HepG2 (cell line): ENCODE measurements around the gene SEZ6. TPM values are rescaled to one million over a fixed set of nuclear protein-coding genes. Genes with fewer than 3 reads are reported as not detected.

ENCODE experiments used
- ARNT ChIP-seq: fragments of 450-650 bp; IDR thresholded peaks from 2 replicates; pipeline ENCODE4 v1.6.1; 2017
- CBX2 ChIP-seq, 2 experiments: fragments of 200-600 bp in 1 of 2; sonication (generic); formaldehyde crosslinking in 1 of 2; IDR thresholded peaks; 2 replicates each; pipeline versions ENCODE4 v1.7.0 to v1.8.1; 2018 to 2022; ENCODE audit warnings: low read depth in 2 of 2, low read length in 1 of 2, mild to moderate bottlenecking in 1 of 2, missing genetic modification reagents in 1 of 2
- E2F5 ChIP-seq: sonication (generic); formaldehyde crosslinking; conservative IDR thresholded peaks from 2 replicates; pipeline ENCODE4 v1.4.0; 2020; ENCODE audit warnings: missing genetic modification reagents
- GPBP1L1 ChIP-seq: sonication (generic); formaldehyde crosslinking; IDR thresholded peaks from 2 replicates; pipeline ENCODE4 v1.5.0; 2020; ENCODE audit warnings: mild to moderate bottlenecking, missing genetic modification reagents
- HNRNPH1 ChIP-seq: fragments of 200-400 bp; formaldehyde crosslinking; optimal IDR thresholded peaks from 2 replicates; pipeline ENCODE3; 2017; ENCODE audit warnings: mild to moderate bottlenecking, low read depth, low read length
- KDM6A ChIP-seq: IDR thresholded peaks from 2 replicates; pipeline ENCODE4 v1.6.1; 2016; ENCODE audit warnings: low read depth
- KLF12 ChIP-seq: sonication (generic); formaldehyde crosslinking; IDR thresholded peaks from 2 replicates; pipeline ENCODE4 v1.4.0; 2020; ENCODE audit warnings: missing genetic modification reagents, borderline replicate concordance
- POGK ChIP-seq: sonication (generic); formaldehyde crosslinking; conservative IDR thresholded peaks from 2 replicates; pipeline ENCODE4 v1.8.0; 2022; ENCODE audit warnings: mild to moderate bottlenecking, moderate library complexity, missing genetic modification reagents
- RARA ChIP-seq: IDR thresholded peaks from 2 replicates; pipeline ENCODE4 v1.6.1; 2016; ENCODE audit warnings: missing genetic modification reagents, missing compliant biosample characterization
- SIX4 ChIP-seq: sonication (generic); formaldehyde crosslinking; IDR thresholded peaks from 2 replicates; pipeline ENCODE4 v1.4.0; 2020; ENCODE audit warnings: missing genetic modification reagents
- WIZ ChIP-seq: sonication (generic); formaldehyde crosslinking; IDR thresholded peaks from 2 replicates; pipeline ENCODE4 v1.5.1; 2020; ENCODE audit warnings: mild to moderate bottlenecking, missing genetic modification reagents
- ZBTB40 ChIP-seq, 2 experiments: fragments of 450-650 bp in 1 of 2; sonication (generic) in 1 of 2; formaldehyde crosslinking in 1 of 2; IDR thresholded peaks; 2 replicates each; pipeline versions ENCODE4 v1.6.1 to v1.8.0; 2016 to 2022; ENCODE audit warnings: antibody characterized with exemption in 1 of 2, mild to moderate bottlenecking in 1 of 2, missing genetic modification reagents in 1 of 2
- ZFY ChIP-seq: sonication (generic); formaldehyde crosslinking; IDR thresholded peaks from 2 replicates; pipeline ENCODE4 v1.4.0; 2020; ENCODE audit warnings: missing genetic modification reagents
- ZNF557 ChIP-seq: sonication (generic); formaldehyde crosslinking; IDR thresholded peaks from 2 replicates; pipeline ENCODE4 v1.4.0; 2020; ENCODE audit warnings: missing genetic modification reagents
- ZNF788 ChIP-seq: sonication (generic); formaldehyde crosslinking; IDR thresholded peaks from 2 replicates; pipeline ENCODE4 v1.5.0; 2020; ENCODE audit warnings: mild to moderate bottlenecking, missing genetic modification reagents, borderline replicate concordance
- polyA plus RNA-seq, 8 experiments: library from polyadenylated mRNA; depleted of rRNA in 3 of 8; stranded (reverse) in 7 of 8; unstranded in 1 of 8; fragments of >200 nt; fragmentation: Illumina TruSeq in 4 of 8; extraction: Trizol in 4 of 8; gene quantifications; 2 replicates each; pipeline versions ENCODE4 v1.2.1 to v1.2.3, GENCODE V29; 2011 to 2016; ENCODE audit warnings: low read depth in 4 of 8, missing spikeins in 1 of 8, mixed read lengths in 1 of 8; ENCODE audit not compliant: insufficient read depth in 1 of 8
- total RNA-seq, 5 experiments: library from RNA; depleted of rRNA; stranded (reverse); fragments of >200 nt; fragmentation: Illumina TruSeq; extraction: Trizol; gene quantifications; 2 replicates each; pipeline ENCODE4 v1.2.3, GENCODE V29; 2016; ENCODE audit warnings: low read depth in 1 of 5

Gene SEZ6
- total and polyA plus RNA-seq, 2 of the 13 experiments (the other 11 are each of a cell fraction or from before 2014, with no cell fraction given): not detected

GRCh38 chr17:28951428-28951990, 54.3 kb downstream of the SEZ6 start, which contains the start of gene PHF12 (continued):
- TF ChIP-seq ZBTB40 (IDR thresholded peaks at IDR 0.05) (no peak), ZBTB40 (CRISPR knock-in tag; IDR thresholded peaks at IDR 0.05) (no peak), CBX2 (IDR thresholded peaks at IDR 0.05; ENCODE audit: low read depth, low read length) (no peak), CBX2 (CRISPR knock-in tag; IDR thresholded peaks at IDR 0.05; ENCODE audit: low read depth) (no peak), KLF12 (CRISPR knock-in tag) (no peak; the same call in 1 of the 2 replicates), POGK (CRISPR knock-in tag) (no peak), WIZ (no peak), SIX4 (CRISPR knock-in tag) (peak; percentile 22; the same call in 1 of the 2 replicates), RARA (CRISPR knock-in tag) (0 out of 2 replicates have a peak, but pooled peaks have one; percentile 11), E2F5 (CRISPR knock-in tag) (0 out of 2 replicates have a peak, but pooled peaks have one; percentile 32), HNRNPH1 (peak; percentile 45), KDM6A (no peak), ZNF788 (CRISPR knock-in tag) (no peak), ZFY (CRISPR knock-in tag) (peak; percentile 77), ZNF557 (CRISPR knock-in tag) (no peak), GPBP1L1 (CRISPR knock-in tag) (no peak), ARNT (no peak)
